ENCODE results near the gene FRRS1L.

DNA sequence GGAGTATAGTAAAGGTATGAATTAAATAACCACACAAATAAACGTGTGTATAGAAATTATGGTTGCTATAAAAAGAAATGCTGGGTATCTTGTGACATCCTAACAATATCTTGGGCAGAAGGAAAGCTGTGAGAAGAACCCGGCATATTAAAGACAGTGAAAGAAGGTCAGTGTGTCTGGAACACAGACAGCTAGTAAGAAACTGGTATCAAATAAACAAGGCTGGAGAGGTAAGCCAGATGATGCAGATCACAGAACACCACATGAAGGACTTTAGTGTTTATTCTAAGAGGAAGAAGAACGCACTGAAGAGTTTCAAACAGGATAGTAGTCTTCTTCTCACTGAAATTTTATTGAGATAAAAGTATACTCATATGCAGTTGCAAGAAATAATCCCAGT, 71.7 kb downstream of the FRRS1L start:
- TF ChIP-seq, protein P1, sequence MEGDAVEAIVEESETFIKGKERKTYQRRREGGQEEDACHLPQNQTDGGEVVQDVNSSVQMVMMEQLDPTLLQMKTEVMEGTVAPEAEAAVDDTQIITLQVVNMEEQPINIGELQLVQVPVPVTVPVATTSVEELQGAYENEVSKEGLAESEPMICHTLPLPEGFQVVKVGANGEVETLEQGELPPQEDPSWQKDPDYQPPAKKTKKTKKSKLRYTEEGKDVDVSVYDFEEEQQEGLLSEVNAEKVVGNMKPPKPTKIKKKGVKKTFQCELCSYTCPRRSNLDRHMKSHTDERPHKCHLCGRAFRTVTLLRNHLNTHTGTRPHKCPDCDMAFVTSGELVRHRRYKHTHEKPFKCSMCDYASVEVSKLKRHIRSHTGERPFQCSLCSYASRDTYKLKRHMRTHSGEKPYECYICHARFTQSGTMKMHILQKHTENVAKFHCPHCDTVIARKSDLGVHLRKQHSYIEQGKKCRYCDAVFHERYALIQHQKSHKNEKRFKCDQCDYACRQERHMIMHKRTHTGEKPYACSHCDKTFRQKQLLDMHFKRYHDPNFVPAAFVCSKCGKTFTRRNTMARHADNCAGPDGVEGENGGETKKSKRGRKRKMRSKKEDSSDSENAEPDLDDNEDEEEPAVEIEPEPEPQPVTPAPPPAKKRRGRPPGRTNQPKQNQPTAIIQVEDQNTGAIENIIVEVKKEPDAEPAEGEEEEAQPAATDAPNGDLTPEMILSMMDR (IDR thresholded peaks at IDR 0.05): no peak
- TF ChIP-seq EP300 (IDR thresholded peaks at IDR 0.05) (no peak), POLR2A (IDR thresholded peaks at IDR 0.05) (no peak), POLR2AphosphoS5 (IDR thresholded peaks at IDR 0.05) (no peak)
